Right atrium auricular region (tissue), 2 donors: ENCODE data around the gene IQGAP1. TPM values are rescaled to one million over a fixed set of nuclear protein-coding genes. Genes with fewer than 3 reads are reported as not detected.
A peak's percentile ranks its signal among the peaks of the same experiment; 100 is the strongest.

Source experiments
- DNase-seq: peaks from one replicate; pipeline ENCODE4 v3.0.0-alpha.2; 2019; ENCODE audit warnings: low spot score
- H3K27ac ChIP-seq, 2 donors: fragments of 200-600 bp; sonication (generic); 1 replicate in 1 of 2; 2 replicates in 1 of 2; pipeline ENCODE4 v1.5.1; 2016 to 2019
- H3K27me3 ChIP-seq, 2 donors: fragments of 200-600 bp; sonication (generic); one replicate each; pipeline versions ENCODE4 v1.5.1 to v1.6.0; 2017 to 2019
- H3K36me3 ChIP-seq: fragments of 200-600 bp; sonication (generic); one replicate; pipeline ENCODE4 v1.5.1; 2016
- H3K4me1 ChIP-seq, 2 donors: fragments of 200-600 bp; sonication (generic); one replicate each; pipeline versions ENCODE4 v1.5.1 to v1.6.0; 2017 to 2019
- H3K4me3 ChIP-seq, 2 donors: fragments of 200-600 bp; sonication (generic); 1 replicate in 1 of 2; 2 replicates in 1 of 2; pipeline ENCODE4 v1.5.1; 2017 to 2019; ENCODE audit warnings: mild to moderate bottlenecking in 1 of 2, moderate library complexity in 1 of 2
- H3K9me3 ChIP-seq, 2 donors: fragments of 200-600 bp; sonication (generic); one replicate each; pipeline ENCODE4 v1.5.1; 2019
- CTCF ChIP-seq, 2 donors: fragments of 200-600 bp; sonication (generic); IDR thresholded peaks; one replicate each; pipeline ENCODE4 v1.5.1; 2019; ENCODE audit warnings: antibody characterized with exemption in 2 of 2
- total RNA-seq, 2 donors: library from RNA; depleted of rRNA; stranded (reverse); fragments of >200 nt; gene quantifications; one replicate each; pipeline ENCODE4 v1.1.0, GENCODE V29; 2016

Gene IQGAP1
- total RNA-seq, 2 donors from 2014 or later, result 56.5 to 96.3 TPM

- peak overlapping the region; percentile 10 to 30 for H3K27ac ChIP-seq
Observed at GRCh38 chr15:90423801-90424319, 35.8 kb downstream of the IQGAP1 start.

DNA sequence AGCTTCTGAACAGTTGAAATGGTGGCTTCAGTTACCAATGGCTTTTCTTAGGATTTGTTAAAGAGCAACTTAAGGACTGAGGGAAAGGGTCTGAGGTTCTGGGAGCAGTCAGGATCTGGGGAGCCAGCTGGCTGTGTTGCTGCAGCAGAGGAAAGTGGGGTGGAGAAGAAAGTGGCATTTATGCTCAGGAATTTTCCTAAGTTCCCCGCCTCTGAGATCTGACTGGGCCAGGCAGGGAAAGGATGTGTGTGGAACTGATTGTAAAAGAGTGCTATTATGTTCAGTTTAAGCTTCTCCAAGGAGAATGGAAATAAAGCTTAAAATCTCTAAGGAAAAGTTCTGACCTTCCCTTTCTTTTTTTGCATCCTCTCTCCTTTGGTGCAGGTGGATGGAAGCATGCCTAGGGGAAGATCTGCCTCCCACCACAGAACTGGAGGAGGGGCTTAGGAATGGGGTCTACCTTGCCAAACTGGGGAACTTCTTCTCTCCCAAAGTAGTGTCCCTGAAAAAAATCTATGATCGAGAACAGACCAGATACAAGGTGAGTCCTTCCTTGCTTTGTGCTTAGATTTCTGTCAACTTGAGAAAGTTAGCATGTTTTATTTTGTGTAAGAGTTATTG, 37.8 kb downstream of the IQGAP1 start:
- H3K27ac ChIP-seq, result no peak overlapping the region

More at GRCh38 chr15:90423801-90424319, 35.8 kb downstream of the IQGAP1 start:
- Histone ChIP-seq H3K9me3 (no peaks in the 10 kb centered on the region), H3K27me3 (no peaks in the 10 kb centered on the region), H3K4me3 (no peak overlapping the region), H3K4me1 (peaks cover 0 to 66% of the 10 kb centered on the region in 2 donors), H3K36me3 (peaks cover 21% of the 10 kb centered on the region)
- DNase-seq, result no peak
- no peak for TF ChIP-seq CTCF (IDR thresholded peaks at IDR 0.05)

GRCh38 chr15:90427185-90427584, 39.1 kb downstream of the IQGAP1 start:
- Histone ChIP-seq H3K9me3 (no peaks in the 10 kb centered on the region), H3K4me3 (no peak overlapping the region), H3K27ac (no peak overlapping the region), H3K27me3 (no peaks in the 10 kb centered on the region), H3K4me1 (peaks cover 0 to 34% of the 10 kb centered on the region in 2 donors), H3K36me3 (peaks cover 34% of the 10 kb centered on the region)
- TF ChIP-seq CTCF (IDR thresholded peaks at IDR 0.05), result no peak
- no peak for DNase-seq

More for the DNA sequence above, 37.8 kb downstream of the IQGAP1 start:
- no peaks in the 10 kb centered on the region for H3K9me3 ChIP-seq
- peaks cover 34% of the 10 kb centered on the region for H3K36me3 ChIP-seq
- H3K27me3 ChIP-seq, result no peaks in the 10 kb centered on the region
- peaks cover 0 to 46% of the 10 kb centered on the region in 2 donors for H3K4me1 ChIP-seq
- H3K4me3 ChIP-seq, result no peak overlapping the region
- TF ChIP-seq CTCF (IDR thresholded peaks at IDR 0.05), result no peak
- DNase-seq, result no peak

DNA sequence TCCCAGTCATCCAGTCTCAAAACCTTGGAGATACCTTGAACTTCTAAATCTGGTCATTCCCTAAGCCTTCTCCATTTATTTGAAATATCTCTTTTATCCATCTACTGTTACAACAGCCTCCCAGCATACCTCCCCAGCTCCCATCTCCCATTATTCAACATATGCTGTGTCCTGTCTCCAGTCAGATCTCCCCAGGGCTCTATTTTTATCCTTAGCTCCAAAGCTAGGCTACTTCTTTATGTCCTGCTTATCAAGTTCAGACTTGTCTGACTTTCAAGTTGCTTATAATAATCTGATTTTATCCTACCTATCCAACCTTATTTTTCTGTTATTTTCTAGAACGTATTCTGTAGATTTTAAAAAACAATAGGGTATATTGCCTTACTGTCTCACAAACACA, 44.2 kb downstream of the IQGAP1 start:
- Histone ChIP-seq H3K4me3 (no peak overlapping the region), H3K9me3 (no peaks in the 10 kb centered on the region), H3K27ac (no peak overlapping the region), H3K36me3 (peaks cover 27% of the 10 kb centered on the region), H3K27me3 (no peaks in the 10 kb centered on the region), H3K4me1 (peaks cover 0 to 26% of the 10 kb centered on the region in 2 donors)
- no peak for TF ChIP-seq CTCF (IDR thresholded peaks at IDR 0.05)
- DNase-seq, result no peak

DNA sequence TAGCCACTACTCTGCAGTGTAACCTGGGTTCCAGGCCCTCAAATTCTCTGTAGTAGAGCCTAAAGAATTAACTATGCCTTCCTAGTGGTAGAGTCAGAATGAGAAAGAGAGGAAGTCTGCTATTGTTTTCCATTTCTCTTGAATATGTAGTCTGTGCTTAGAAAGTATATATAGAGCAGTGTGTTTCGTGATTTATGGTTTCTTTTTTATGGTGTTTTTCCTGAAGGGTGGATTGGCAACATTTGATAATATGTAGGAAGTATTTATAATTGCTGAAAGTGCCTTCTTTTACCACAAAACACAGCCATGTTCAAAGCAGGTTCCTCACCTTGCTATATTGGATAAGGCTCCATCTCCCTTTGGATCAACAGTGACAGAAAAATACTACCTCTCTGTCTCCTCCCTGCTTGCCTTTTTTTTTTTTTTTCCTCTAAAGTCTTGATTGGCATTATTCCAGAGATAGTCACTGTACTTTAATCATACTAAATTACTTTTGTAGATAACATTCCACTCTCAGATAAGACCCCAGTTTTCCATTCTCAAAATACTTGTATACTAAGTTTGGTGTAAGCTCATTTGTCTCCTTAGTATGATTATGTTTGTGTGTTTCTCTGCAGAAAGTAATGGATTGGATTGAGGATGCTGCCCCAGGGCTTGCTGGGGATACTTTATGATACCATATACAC, 47.8 kb downstream of the IQGAP1 start:
- TF ChIP-seq CTCF (IDR thresholded peaks at IDR 0.05), result no peak
- H3K27ac ChIP-seq, result no peak overlapping the region
- no peak overlapping the region for H3K4me3 ChIP-seq
- peaks cover 6% of the 10 kb centered on the region for H3K36me3 ChIP-seq
- H3K27me3 ChIP-seq, result no peaks in the 10 kb centered on the region
- no peaks in the 10 kb centered on the region for H3K9me3 ChIP-seq
- H3K4me1 ChIP-seq, result peaks cover 0 to 28% of the 10 kb centered on the region in 2 donors
- DNase-seq, result no peak
